ENCODE data around the gene CNTN3.

The CNTN3 gene

GRCh38 chr3:74624301-74624700, 9.8 kb upstream of the CNTN3 start:
- no peaks in the 10 kb centered on the region for H3K36me3 Mint-ChIP-seq
- H3K4me1 Mint-ChIP-seq: no peaks in the 10 kb centered on the region
- no peaks in the 10 kb centered on the region for H3K27me3 Mint-ChIP-seq
- H3K9me3 Mint-ChIP-seq: peaks cover 6% of the 10 kb centered on the region
- H3K27ac Mint-ChIP-seq: no peak overlapping the region
- no peak overlapping the region for H3K4me3 Mint-ChIP-seq

- Mint-ChIP-seq H3K36me3 (no peaks in the 10 kb centered on the region), H3K27ac (no peak overlapping the region), H3K4me3 (no peak overlapping the region), H3K9me3 (peaks cover 6% of the 10 kb centered on the region), H3K27me3 (no peaks in the 10 kb centered on the region), H3K4me1 (no peaks in the 10 kb centered on the region)
Measured at GRCh38 chr3:74623261-74623836, 8.9 kb upstream of the CNTN3 start.

- H3K27me3 Mint-ChIP-seq: peaks cover 2% of the 10 kb centered on the region
- H3K9me3 Mint-ChIP-seq: peaks cover 6% of the 10 kb centered on the region
- no peaks in the 10 kb centered on the region for H3K4me1 Mint-ChIP-seq
- no peak overlapping the region for H3K4me3 Mint-ChIP-seq
- no peaks in the 10 kb centered on the region for H3K36me3 Mint-ChIP-seq
- H3K27ac Mint-ChIP-seq: no peak overlapping the region
Measured at GRCh38 chr3:74621581-74621980, 7.1 kb upstream of the CNTN3 start.

- no peaks in the 10 kb centered on the region for H3K4me1 Mint-ChIP-seq
- H3K27me3 Mint-ChIP-seq: peaks cover 14% of the 10 kb centered on the region
- no peak overlapping the region for H3K27ac Mint-ChIP-seq
- H3K9me3 Mint-ChIP-seq: peaks cover 4% of the 10 kb centered on the region
- H3K36me3 Mint-ChIP-seq: no peaks in the 10 kb centered on the region
- no peak overlapping the region for H3K4me3 Mint-ChIP-seq
Measured at GRCh38 chr3:74617776-74618175, 3.3 kb upstream of the CNTN3 start.

- H3K36me3 Mint-ChIP-seq: no peaks in the 10 kb centered on the region
- H3K27me3 Mint-ChIP-seq: peaks cover 14% of the 10 kb centered on the region
- no peaks in the 10 kb centered on the region for H3K4me1 Mint-ChIP-seq
- H3K4me3 Mint-ChIP-seq: no peak overlapping the region
- H3K9me3 Mint-ChIP-seq: peaks cover 5% of the 10 kb centered on the region
- H3K27ac Mint-ChIP-seq: no peak overlapping the region
Measured at GRCh38 chr3:74613521-74614106, 845 bp downstream of the CNTN3 start.

GRCh38 chr3:74613060-74613459, 1.4 kb downstream of the CNTN3 start:
- peaks cover 5% of the 10 kb centered on the region for H3K9me3 Mint-ChIP-seq
- peaks cover 14% of the 10 kb centered on the region for H3K27me3 Mint-ChIP-seq
- no peak overlapping the region for H3K27ac Mint-ChIP-seq
- H3K36me3 Mint-ChIP-seq: no peaks in the 10 kb centered on the region
- no peak overlapping the region for H3K4me3 Mint-ChIP-seq
- no peaks in the 10 kb centered on the region for H3K4me1 Mint-ChIP-seq

- Mint-ChIP-seq H3K36me3 (no peaks in the 10 kb centered on the region), H3K4me3 (no peak overlapping the region), H3K9me3 (peaks cover 5% of the 10 kb centered on the region)
Measured at GRCh38 chr3:74611206-74611605, 3.3 kb downstream of the CNTN3 start.

GRCh38 chr3:74607803-74608202, 6.7 kb downstream of the CNTN3 start:
- H3K27ac Mint-ChIP-seq: no peak overlapping the region
- H3K4me1 Mint-ChIP-seq: no peaks in the 10 kb centered on the region
- H3K27me3 Mint-ChIP-seq: no peaks in the 10 kb centered on the region
- H3K9me3 Mint-ChIP-seq: peaks cover 5% of the 10 kb centered on the region
- H3K4me3 Mint-ChIP-seq: no peak overlapping the region
- no peaks in the 10 kb centered on the region for H3K36me3 Mint-ChIP-seq

More at GRCh38 chr3:74611206-74611605, 3.3 kb downstream of the CNTN3 start:
- Mint-ChIP-seq H3K27ac (no peak overlapping the region), H3K4me1 (no peaks in the 10 kb centered on the region), H3K27me3 (peaks cover 12% of the 10 kb centered on the region)

GRCh38 chr3:74606996-74607395, 7.5 kb downstream of the CNTN3 start:
- Mint-ChIP-seq H3K36me3 (no peaks in the 10 kb centered on the region), H3K4me1 (no peaks in the 10 kb centered on the region), H3K27me3 (no peaks in the 10 kb centered on the region), H3K4me3 (no peak overlapping the region), H3K9me3 (peaks cover 5% of the 10 kb centered on the region), H3K27ac (no peak overlapping the region)

- H3K4me1 Mint-ChIP-seq: no peaks in the 10 kb centered on the region
- peaks cover 11% of the 10 kb centered on the region for H3K9me3 Mint-ChIP-seq
- H3K36me3 Mint-ChIP-seq: no peaks in the 10 kb centered on the region
- no peaks in the 10 kb centered on the region for H3K27me3 Mint-ChIP-seq
- H3K4me3 Mint-ChIP-seq: no peak overlapping the region
- H3K27ac Mint-ChIP-seq: no peak overlapping the region
Measured at GRCh38 chr3:74605437-74605836, 9.0 kb downstream of the CNTN3 start.

GRCh38 chr3:74603292-74603691, 11.2 kb downstream of the CNTN3 start:
- Mint-ChIP-seq H3K27ac (no peak overlapping the region), H3K4me1 (no peaks in the 10 kb centered on the region), H3K9me3 (peaks cover 17% of the 10 kb centered on the region), H3K36me3 (no peaks in the 10 kb centered on the region), H3K4me3 (no peak overlapping the region), H3K27me3 (no peaks in the 10 kb centered on the region)

GRCh38 chr3:74602471-74602870, 12.0 kb downstream of the CNTN3 start:
- Mint-ChIP-seq H3K36me3 (no peaks in the 10 kb centered on the region), H3K9me3 (peaks cover 17% of the 10 kb centered on the region), H3K4me3 (no peak overlapping the region), H3K4me1 (no peaks in the 10 kb centered on the region), H3K27ac (no peak overlapping the region), H3K27me3 (no peaks in the 10 kb centered on the region)

- Mint-ChIP-seq H3K4me1 (no peaks in the 10 kb centered on the region), H3K27me3 (no peaks in the 10 kb centered on the region), H3K9me3 (peaks cover 17% of the 10 kb centered on the region), H3K36me3 (no peaks in the 10 kb centered on the region), H3K27ac (no peak overlapping the region), H3K4me3 (no peak overlapping the region)
Measured at GRCh38 chr3:74601793-74602192, 12.7 kb downstream of the CNTN3 start.

- Mint-ChIP-seq H3K4me1 (no peaks in the 10 kb centered on the region), H3K36me3 (no peaks in the 10 kb centered on the region), H3K9me3 (peaks cover 17% of the 10 kb centered on the region), H3K4me3 (no peak overlapping the region), H3K27ac (no peak overlapping the region), H3K27me3 (no peaks in the 10 kb centered on the region)
Measured at GRCh38 chr3:74599564-74599963, 14.9 kb downstream of the CNTN3 start.

GRCh38 chr3:74593152-74593551, 21.3 kb downstream of the CNTN3 start:
- Mint-ChIP-seq H3K9me3 (no peaks in the 10 kb centered on the region), H3K4me3 (no peak overlapping the region), H3K4me1 (no peaks in the 10 kb centered on the region), H3K36me3 (no peaks in the 10 kb centered on the region), H3K27ac (no peak overlapping the region), H3K27me3 (no peaks in the 10 kb centered on the region)

- no peaks in the 10 kb centered on the region for H3K4me1 Mint-ChIP-seq
- H3K4me3 Mint-ChIP-seq: no peak overlapping the region
- H3K36me3 Mint-ChIP-seq: no peaks in the 10 kb centered on the region
- no peak overlapping the region for H3K27ac Mint-ChIP-seq
- no peaks in the 10 kb centered on the region for H3K9me3 Mint-ChIP-seq
- H3K27me3 Mint-ChIP-seq: no peaks in the 10 kb centered on the region
Measured at GRCh38 chr3:74592359-74592758, 22.1 kb downstream of the CNTN3 start.

GRCh38 chr3:74591946-74592345, 22.5 kb downstream of the CNTN3 start:
- Mint-ChIP-seq H3K27me3 (no peaks in the 10 kb centered on the region), H3K9me3 (no peaks in the 10 kb centered on the region), H3K27ac (no peak overlapping the region), H3K4me1 (no peaks in the 10 kb centered on the region), H3K36me3 (no peaks in the 10 kb centered on the region), H3K4me3 (no peak overlapping the region)

Measured in activated naive CD4-positive, alpha-beta T cell treated with anti-CD3 and anti-CD28 coated beads, Interleukin-2, amount 50 U/mL, for 24 hours (primary cell).